GM18909 (cell line): ENCODE results near the gene SLC47A2.
A peak's percentile ranks its signal among the peaks of the same experiment; 100 is the strongest.

Experiments
- ATAC-seq: cut with Tn5 transposase; IDR thresholded peaks from one replicate; pipeline ENCODE4 v1.9.1; 2021; ENCODE audit warnings: mild to moderate bottlenecking; ENCODE audit not compliant: unreplicated experiment, poor library complexity

SLC47A2 gene

DNA sequence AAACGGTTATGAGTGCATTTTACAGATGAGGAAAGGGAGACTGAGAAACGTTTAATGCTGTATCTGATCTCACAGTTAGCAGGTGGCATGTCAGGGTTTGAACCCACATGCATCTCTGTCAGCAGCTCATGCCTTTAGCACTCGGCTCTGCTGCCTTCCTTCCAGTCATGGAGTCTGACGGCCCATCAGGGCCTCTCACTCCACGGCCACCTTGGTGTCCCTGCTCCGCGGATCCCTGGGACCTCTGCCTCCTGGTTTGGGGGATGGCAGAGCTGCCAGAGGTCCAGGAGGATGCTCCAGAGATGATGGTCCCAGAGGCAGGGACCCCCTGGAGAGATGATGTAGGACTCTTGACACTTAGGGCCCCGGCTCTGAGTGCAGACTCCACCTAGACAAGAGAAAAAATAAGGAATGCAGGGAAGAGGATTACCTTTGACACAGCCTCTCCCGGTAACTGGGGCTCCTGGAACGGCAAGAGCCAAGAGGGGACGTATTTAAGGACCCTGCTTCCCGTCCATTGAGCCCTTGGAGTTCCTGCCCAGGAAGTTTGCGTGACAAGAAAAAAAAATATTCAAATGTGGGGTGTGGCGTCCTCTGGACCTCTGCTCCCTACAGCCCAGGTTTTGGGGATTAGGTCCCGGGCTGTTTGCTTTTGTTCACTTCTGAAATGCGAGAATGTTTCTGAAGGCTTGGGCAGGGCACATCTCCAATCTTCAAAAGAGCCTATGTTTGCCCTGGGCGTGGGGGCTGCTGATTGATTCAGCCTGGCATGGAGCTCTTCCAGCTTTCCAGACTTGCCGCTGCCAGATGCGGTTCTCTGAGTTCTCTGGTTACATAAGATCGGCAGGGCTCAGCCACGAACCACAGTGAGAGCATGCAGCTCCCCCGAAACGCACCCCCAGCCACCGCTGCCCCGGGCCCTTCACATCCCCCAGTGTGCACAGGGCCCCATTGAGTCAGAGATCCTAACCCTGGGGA, 31.7 kb upstream of the SLC47A2 start, which contains the start of gene ALDH3A1:
Gene ALDH3A1, minus strand, starts transcription at position 470 of the 978 bp plus-strand sequence. CDS start 3,169 bp downstream, outside the sequence.
- ATAC-seq = no peak

DNA sequence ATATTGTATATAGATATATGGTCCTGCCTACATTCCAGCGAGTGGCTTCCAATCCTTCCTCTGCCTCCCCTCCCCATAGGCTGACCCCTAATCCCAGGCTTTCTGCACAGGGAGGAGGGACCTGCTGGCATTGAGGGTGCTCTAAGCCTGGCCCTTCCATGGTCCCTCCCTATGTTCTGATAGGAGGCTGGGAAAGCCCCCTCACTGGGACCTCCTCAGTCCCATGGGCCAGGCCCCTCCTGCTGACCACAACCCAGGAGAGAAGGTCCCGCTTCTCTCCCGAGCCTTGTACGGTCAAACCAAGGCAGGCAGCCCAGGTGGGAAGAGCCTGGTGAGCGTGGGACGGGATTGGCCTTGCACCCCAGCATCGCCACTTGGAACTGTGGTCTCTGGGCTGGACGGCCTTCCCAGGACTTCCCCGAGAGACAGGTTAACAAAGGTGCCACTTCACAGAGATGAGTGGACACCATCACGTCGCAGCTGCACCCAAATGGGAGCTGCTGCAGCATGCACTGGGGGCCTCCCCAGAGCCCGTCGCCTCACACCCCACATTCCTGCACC, 30.9 kb upstream of the SLC47A2 start:
- no peak for ATAC-seq

DNA sequence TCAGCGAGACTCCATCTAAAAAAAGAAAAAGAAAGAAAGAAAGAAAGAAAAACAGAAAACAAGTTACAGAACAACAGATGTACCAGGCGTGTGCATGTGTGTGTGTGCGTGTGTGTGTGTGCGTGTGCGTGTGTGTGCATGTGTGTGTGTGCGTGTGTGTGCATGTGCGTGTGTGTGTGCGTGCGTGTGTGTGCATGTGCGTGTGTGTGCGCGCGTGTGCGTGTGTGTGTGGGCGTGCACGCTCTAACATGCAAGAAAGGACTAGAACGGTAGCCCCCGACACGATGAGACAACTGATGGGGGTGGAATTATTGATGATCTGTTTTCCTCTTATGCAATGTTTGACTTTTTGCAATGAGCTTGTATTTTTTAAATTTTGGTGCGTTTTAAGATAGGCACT, 30.1 kb upstream of the SLC47A2 start:
- no peak for ATAC-seq

DNA sequence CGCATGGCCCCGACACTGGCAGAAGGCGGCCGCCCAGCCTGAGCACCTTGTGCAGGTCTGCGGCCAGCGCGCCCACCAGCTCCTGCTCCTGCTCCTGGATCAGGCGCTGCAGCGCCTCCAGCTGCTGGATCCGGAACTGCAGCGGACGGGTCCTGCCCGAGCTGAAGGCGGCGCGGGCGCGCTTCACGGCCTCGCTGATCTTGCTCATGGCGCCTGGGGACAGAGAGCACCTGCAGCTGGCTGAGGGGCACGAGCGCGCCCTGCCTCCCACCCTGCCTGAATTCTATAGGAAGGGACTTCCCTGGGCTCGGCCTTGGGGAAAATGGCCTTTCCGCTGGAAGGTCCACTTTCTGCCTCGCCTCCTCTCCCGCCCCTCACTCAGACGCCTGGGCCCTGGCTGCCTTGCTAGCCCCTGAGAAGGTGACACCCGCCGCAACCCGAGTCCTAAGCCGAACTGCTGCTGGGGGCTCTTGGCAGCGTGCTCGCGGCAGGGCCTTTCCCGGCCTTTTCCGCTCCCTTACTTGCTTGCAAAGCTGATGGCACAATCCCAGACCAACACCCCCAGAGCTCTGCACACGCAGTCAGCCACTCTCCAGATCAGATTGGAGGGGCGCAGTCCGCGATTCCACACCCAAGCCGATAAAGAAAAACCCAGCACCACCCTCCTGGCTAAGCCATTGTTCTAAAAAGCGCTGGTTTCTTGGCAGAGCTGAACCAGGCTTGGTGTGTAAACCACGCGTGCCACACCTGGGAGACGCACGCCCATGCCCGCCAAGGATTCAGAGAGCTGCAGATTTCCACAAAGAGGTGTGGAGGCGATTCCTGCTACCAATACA, 28.8 kb upstream of the SLC47A2 start:
- ATAC-seq = peak; percentile 62

DNA sequence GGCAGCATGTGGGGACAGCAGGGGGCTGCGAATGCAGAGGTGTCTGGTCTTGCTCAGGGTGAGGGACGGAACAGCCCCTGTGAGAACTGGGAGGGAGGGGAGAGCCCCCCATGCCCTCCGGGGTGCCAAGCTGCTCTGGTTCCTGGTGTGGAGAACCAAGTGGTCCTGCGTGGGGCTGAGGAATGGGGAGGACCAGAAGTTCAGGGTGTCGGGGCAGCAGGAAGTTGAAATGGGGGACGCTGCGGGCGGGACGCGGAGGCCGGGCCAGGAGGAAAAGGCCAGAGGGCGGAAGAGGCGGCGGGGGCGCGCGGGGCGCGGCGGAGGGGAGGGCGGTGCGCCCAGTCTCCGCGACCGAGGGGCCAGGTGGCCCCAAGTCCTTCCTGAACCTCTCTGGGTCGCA, 28.1 kb upstream of the SLC47A2 start:
- no peak for ATAC-seq

DNA sequence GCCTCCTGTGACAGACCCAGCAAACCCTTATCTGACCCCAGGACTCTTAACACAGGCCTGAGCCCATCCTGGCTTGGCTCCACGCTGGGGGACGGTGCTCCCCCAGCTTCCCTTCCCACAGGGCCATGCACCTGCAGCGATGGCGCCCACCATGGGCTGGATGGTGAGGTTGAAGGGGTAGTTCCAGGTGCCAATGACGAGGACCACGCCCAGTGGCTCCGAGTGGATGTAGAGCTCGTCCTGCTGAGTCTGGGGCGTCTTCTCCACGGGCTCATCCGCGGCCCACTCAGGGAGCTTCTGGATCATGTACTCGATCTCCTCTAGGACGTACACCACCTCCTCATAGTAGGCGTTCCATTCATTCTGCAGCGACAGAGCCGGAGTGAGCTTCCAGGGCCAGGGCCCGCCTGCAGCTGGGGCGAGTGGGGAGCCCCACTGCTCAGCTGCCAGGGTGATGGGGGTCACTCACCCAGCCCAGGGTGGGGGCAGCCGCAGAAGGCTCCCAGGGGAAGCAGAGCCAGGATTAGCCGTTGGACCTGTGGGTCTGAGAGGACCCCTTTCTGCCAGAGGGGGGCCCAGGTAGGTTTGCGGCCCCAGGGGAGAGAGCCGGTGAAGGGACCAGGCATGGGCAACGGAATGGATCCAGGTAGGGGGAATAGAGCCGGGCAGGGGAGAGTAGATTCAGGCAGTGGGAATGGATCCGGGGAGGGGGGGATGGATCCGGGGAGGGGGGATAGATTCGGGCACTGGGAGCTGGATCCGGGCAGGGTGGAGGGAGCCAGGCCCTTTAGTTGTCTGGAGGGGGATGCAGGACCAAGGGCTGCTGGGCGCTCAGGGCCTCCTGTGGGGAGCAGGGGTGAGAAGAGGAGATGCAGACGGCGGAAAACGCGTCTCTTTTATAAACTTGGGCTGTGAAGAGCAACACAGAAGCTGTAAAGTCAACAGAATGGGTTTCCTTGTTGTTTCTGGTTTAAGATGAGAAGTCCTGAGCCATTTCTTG, 27.0 kb upstream of the SLC47A2 start:
- ATAC-seq = no peak

DNA sequence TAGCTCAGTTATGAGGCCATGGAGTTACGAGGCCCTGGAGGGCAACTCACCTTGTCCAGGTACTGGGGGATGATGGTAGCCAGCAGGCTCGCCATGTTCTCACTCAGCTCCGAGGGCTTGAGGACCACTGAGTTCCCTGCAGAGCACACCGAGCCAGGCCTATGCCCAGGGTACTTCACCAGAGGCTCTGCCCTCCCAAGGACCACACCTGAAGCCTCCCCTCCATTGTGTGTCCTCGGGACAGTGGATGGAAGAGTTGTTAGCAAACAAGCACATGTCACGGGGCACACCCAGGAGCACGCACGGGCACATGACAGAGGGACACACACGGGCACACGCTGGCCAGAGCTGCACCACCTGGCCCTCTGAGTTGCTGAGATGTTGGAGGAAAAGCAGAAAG, 26.1 kb upstream of the SLC47A2 start:
- no peak for ATAC-seq

DNA sequence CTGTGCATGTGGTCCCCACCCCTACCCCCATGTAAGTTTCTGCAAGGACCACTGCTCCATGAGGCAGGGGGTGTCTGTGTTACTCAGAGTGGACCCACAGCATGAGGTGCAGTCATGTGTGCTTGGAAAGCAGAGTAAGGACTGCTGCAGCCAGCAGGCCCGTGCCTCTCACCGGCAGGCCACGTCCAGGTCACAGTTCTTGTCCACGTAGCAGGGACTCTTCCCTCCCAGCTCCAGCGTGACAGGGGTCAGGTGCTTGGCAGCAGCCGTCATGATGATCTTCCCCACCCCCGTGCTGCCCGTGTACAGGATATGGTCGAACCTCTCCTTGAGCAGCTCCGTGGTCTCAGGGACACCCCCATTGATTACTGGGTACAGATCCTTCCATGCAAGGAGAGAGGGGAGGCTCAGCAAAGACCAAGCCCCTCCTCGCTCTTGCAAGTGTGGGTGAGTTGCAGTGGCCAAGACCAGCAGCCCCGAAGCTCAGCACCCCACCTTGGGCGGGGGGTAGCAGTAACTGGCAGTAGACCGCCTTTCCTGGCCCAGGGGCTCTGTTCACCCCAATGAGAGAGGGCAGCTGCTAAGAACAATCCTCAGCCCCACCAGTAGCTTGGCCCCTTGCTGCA, 25.6 kb upstream of the SLC47A2 start:
- no peak for ATAC-seq

DNA sequence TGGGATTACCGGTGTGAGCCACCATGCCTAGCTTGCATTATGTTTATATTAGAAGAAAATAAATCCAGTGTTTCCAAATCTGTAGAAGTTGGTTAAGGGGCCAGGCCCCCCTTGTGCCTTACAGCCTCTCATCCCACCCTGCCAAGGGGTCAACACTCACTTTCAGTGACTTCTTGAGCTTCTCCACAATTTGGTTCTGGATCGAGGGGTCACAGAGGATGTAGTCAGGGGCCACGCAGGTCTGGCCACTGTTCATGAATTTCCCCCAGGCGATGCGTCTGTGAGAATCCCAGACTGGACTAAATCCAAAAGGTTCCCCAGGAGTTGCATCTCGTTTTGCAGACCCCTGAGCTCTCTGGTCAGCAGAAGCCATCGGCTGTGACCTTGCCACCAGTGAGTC, 24.5 kb upstream of the SLC47A2 start:
- no peak for ATAC-seq

DNA sequence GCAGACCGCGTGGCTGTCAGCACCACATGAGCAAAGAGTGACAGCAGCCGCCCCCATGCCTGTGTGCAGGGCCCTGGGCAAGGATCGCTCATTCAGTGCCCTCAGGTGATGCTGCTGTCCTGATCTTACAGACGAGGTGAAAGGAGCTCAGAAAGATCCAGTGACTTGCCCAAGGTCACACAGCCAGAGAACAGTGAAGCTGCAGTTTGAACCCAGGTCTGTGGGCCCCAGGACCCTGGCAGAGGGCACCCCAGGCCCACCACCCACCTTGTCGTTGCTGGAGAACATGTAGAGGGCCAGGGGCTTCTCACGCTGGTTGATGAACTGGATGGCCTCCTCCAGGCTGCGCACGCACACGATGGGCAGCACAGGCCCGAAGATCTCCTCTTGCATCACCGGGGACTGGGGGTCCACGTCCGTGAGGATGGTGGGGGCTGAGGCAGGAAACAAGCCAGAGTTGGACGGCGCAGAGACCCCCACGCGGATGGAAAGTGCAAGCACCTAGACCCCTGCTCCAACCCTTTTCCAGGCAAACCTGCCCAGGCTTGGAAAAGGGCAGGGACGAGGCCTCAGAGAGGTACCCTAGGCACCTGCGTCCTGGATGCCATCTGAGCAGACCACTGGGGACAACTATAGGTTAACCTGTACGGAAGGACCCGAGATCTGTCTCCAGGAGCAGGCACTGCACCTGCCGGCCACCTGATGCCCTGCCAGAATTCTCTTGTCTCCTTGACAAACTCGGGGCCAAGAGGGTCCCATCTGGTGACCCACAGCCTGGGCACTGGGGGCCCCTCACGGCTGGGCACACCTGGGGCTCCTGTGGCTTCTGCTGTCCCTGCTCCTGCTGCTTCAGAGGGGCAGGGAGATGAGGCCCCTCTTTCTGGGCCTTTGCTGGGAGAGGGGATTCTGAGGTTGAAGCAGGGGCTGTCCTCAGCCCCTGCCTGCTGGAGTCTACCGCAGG, 23.1 kb upstream of the SLC47A2 start:
- ATAC-seq = no peak

DNA sequence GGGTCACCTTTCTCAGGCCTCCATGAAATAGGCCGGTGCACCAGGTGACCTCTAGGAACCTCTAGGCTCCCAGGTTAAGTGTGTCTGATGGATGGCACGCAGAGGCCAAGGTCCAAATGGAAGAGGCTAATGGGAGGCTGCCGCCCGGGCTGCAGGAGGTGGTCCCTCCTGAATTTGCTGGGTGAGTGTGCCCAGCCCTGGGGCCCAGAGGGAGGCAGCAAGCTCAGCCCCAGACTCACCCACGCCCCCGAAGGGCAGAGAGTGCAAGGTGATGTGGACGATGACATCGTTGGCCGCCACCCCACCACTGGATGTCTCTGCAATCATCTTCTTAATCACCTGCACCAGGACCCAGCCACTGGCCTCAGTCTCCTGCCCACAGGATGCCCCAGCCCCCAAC, 22.4 kb upstream of the SLC47A2 start:
- ATAC-seq = no peak

DNA sequence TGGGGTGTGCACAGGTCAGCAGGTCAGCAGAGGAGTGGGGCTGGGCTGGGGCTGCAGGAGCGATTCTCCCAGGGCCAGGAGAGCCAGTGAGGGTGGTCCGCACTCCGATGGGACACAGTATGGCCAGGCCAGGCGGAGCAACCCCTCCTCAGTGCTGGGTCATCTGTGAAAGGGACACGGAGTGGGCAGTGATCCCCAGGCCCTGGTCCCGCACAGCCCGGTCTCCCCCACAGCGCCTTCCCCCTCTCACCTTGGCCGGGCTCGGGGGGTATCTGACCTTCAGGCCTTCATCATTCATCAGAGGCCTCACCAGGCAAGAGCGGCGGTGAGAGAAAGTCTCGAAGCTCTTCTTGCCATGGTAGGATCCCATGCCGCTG, 21.7 kb upstream of the SLC47A2 start:
- no peak for ATAC-seq

DNA sequence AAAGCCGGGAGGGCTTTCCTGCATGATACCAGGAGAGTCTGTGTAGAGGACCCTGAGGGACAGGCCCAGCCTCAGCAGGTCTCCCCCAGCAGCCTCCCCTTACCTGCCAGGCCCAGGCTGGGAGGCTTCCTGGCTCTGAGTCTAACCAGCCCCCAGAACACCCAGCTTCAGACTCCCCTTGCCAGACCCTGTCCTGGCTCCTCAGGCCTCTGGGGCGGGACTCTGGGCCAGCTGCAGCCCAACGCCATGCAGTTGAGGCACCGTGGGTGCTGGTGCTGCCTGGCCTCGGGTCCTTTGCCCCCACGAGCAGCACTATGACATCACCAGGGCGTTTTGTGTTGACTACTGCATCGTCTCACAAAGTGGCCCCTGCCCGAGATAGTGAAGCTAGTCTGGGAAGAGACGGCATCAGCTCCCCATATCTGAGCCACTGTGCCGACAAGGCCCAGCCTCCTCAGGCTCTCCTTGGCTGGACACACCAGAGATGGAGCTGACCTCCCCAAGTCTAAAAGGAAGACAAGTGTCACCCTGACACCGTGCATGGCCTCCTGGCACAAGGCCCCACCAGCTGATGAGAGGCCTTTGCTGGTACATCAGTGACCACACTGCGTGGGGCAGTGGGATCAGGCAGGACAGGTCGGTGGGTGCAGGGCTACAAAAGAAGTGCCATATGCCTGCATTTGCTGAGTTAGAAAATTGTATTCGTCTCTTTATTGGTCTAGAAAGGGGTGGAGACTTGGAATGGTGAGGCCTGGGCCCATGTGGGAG, 21.1 kb upstream of the SLC47A2 start:
- ATAC-seq = no peak

DNA sequence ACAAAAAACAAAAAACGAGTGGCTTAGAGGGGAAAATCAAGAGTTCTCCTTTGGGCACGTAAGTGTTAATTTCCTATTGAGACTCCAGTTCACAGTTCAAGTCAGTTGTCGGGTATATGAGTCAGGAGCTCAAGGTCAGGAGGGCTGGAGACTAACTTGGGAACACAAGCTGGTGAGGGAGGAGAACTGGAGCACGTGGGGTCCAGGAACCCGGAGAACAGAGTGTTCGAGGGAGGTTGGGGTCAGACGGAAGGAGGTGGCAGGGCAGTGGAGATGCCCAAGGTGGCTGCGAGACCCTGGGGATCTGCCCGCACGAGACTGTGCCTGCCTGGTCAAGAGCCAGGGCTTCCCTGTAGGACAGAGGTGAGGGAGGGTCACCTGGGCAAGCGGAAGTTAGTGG, 19.7 kb upstream of the SLC47A2 start:
- no peak for ATAC-seq

DNA sequence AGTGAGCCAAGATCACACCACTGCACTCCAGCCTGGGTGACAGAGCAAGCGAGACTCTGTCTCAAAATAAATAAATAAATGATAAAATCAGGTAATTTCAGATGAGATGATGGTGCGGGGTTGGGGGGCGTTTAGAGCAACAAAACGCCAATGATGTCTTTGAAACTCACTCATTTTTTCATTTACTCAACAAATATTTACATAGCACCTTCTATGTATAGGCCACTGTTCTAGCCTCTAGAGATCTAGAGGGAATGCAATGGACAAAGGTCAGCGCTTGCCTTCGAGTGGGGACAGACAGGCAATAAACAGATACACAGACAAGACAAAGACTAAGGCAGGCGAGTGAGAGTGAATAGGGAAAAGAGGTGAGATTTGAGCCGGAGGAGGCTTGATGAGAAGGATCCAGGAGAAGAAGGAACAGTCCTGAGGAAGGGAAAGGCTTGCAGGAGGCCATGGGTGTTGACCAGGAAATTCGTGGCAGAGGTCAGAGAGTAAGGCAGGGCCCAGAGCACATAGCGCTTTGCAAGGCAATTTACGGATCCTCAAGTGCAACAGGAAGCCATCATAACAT, 17.7 kb upstream of the SLC47A2 start:
- no peak for ATAC-seq

DNA sequence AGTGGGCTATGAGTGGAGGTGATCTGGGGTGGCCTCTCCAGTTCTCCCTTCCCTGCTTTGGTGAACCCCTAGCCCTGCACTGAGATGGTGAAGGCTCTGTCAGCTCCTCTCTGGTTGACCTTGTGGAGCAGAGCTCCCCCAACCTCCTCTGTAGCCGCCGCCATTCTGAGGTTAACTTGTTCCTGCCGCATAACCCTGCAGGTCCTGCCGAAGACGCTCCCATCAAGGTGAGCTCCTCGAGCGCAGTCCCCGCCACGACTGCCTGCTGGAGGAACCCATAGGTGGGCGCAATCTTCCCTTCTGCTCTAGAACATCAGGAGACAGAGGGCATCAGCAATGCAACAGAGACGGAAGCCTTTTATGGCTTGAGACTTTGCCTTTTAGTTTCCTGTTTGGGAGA, 15.2 kb upstream of the SLC47A2 start:
- ATAC-seq = no peak

DNA sequence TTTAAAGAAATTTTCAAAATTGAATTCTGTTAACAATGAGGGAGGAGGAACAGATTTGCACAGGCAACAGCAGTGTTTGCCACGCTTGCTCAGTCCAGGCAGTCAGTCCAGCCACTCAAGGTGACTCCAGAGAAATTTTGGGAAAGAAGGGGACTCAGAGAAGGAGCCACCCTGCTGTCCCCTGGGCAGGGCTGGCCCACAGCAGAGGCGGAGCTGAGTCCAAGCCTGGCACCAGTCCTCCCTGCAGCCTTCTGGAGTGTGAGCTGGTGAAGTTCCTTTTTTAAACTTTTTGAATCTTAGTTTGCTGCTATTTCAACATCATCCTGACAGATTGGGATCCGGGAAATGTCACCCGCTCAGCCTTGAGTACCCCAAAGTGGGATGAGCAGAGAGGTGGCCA, 14.5 kb upstream of the SLC47A2 start:
- no peak for ATAC-seq
